CD8-positive, alpha-beta memory T cell (primary cell): ENCODE measurements around the gene BAIAP2L1. TPM values are rescaled to one million over a fixed set of nuclear protein-coding genes. Genes with fewer than 3 reads are reported as not detected.
"Not testable (repeated sequence)": the region's sequence is repeated elsewhere in the genome, so short reads cannot be mapped to it uniquely, and the experiment has no call there.

ENCODE experiments used
- CTCF ChIA-PET: fragments of 350-600 bp; sonication (Branson Sonifier 250); formaldehyde crosslinking; loops from one replicate; lab custom pipeline; 2021; ENCODE audit warnings: antibody characterized with exemption; lab: Charles Lee
- POLR2A ChIA-PET: fragments of 350-600 bp; sonication (Branson Sonifier 250); formaldehyde crosslinking; loops from one replicate; lab custom pipeline; 2021; ENCODE audit warnings: antibody characterized with exemption; lab: Charles Lee
- DNase-seq, 5 donors: peaks; one replicate each; pipeline versions ENCODE4 v3.0.0 to v3.0.0-alpha.2; 2020 to 2022; ENCODE audit warnings: mixed read lengths in 1 of 5
- H3K27ac ChIP-seq: one replicate; pipeline ENCODE4 v1.7.0; 2013; ENCODE audit warnings: low read depth, mild to moderate bottlenecking, low read length, moderate library complexity
- H3K27me3 ChIP-seq: 2 replicates; pipeline ENCODE4 v1.7.0; 2013; ENCODE audit warnings: low read length, mild to moderate bottlenecking; ENCODE audit not compliant: insufficient read depth, poor library complexity, severe bottlenecking
- H3K36me3 ChIP-seq: 2 replicates; pipeline ENCODE4 v1.7.0; 2013; ENCODE audit warnings: mild to moderate bottlenecking, low read length, moderate library complexity; ENCODE audit not compliant: insufficient read depth
- H3K4me1 ChIP-seq: 2 replicates; pipeline ENCODE4 v1.7.0; 2013; ENCODE audit warnings: mild to moderate bottlenecking, low read length, moderate library complexity; ENCODE audit not compliant: insufficient read depth
- H3K4me3 ChIP-seq: 2 replicates; pipeline ENCODE4 v1.7.0; 2013; ENCODE audit warnings: mild to moderate bottlenecking, low read length
- H3K9me3 ChIP-seq: 2 replicates; pipeline ENCODE4 v1.7.0; 2013; ENCODE audit warnings: mild to moderate bottlenecking, low read length
- H3K27ac Mint-ChIP-seq, 8 donors: one replicate each; pipeline ENCODE4 v1.8.0; 2020 to 2021; ENCODE audit warnings: mixed read lengths in 8 of 8, mild to moderate bottlenecking in 6 of 8, inconsistent platforms in 3 of 8, moderate library complexity in 3 of 8
- H3K27me3 Mint-ChIP-seq, 2 donors: one replicate each; pipeline ENCODE4 v1.8.0; 2020 to 2021; ENCODE audit warnings: mixed read lengths in 2 of 2, mild to moderate bottlenecking in 1 of 2, moderate library complexity in 1 of 2
- H3K36me3 Mint-ChIP-seq, 3 donors: one replicate each; pipeline ENCODE4 v1.8.0; 2020 to 2021; ENCODE audit warnings: mixed read lengths in 3 of 3, inconsistent platforms in 1 of 3, mild to moderate bottlenecking in 1 of 3
- H3K4me1 Mint-ChIP-seq, 3 donors: one replicate each; pipeline ENCODE4 v1.8.0; 2020 to 2021; ENCODE audit warnings: mixed read lengths in 3 of 3, inconsistent platforms in 1 of 3, mild to moderate bottlenecking in 1 of 3
- H3K4me3 Mint-ChIP-seq, 7 donors: one replicate each; pipeline ENCODE4 v1.8.0; 2020 to 2021; ENCODE audit warnings: mixed read lengths in 7 of 7, mild to moderate bottlenecking in 6 of 7, moderate library complexity in 4 of 7, inconsistent platforms in 2 of 7
- H3K9me3 Mint-ChIP-seq, 5 donors: one replicate each; pipeline ENCODE4 v1.8.0; 2020 to 2022; ENCODE audit warnings: mixed read lengths in 5 of 5, mild to moderate bottlenecking in 3 of 5, moderate library complexity in 2 of 5, inconsistent platforms in 1 of 5
- polyA plus RNA-seq: library from polyadenylated mRNA; unstranded; fragments of 300-500 nt; fragmentation: Illumina TruSeq; gene quantifications from one replicate; pipeline ENCODE4 v1.2.3, GENCODE V29; 2021
- total RNA-seq, 2 experiments: library from RNA; stranded (reverse); gene quantifications; one replicate each; pipeline ENCODE4 v1.2.3, GENCODE V29; 2021

Gene BAIAP2L1
- total and polyA plus RNA-seq, 3 experiments from 2014 or later = 0.29 to 1.3 (median 0.58) TPM

- no peaks in the 10 kb centered on the region for H3K36me3 ChIP-seq
- no peaks in the 10 kb centered on the region for H3K4me1 ChIP-seq
- H3K4me1 Mint-ChIP-seq = no peaks in the 10 kb centered on the region
- no peak overlapping the region for H3K4me3 Mint-ChIP-seq
- H3K4me3 ChIP-seq = no peak overlapping the region
- POLR2A ChIA-PET = no interaction called here
- H3K27me3 Mint-ChIP-seq = peaks cover 6 to 13% of the 10 kb centered on the region in 2 donors
- CTCF ChIA-PET = interaction anchor here (1.2 kb wide), 1 partner anchor 13 kb away, joined by 3 read pairs; no protein-coding TSS in a partner anchor
- H3K9me3 ChIP-seq = no peaks in the 10 kb centered on the region
- no peak overlapping the region for H3K27ac ChIP-seq
- no peaks in the 10 kb centered on the region for H3K36me3 Mint-ChIP-seq
- no peaks in the 10 kb centered on the region for H3K27me3 ChIP-seq
- peaks cover 0 to 2% (median 0%) of the 10 kb centered on the region in 5 donors for H3K9me3 Mint-ChIP-seq
- no peak for DNase-seq
- H3K27ac Mint-ChIP-seq = no peak overlapping the region
These were observed 9.0 kb upstream of the BAIAP2L1 start for GRCh38 chr7:98409843-98410242.

- H3K9me3 Mint-ChIP-seq, H3K4me1 Mint-ChIP-seq, H3K27ac ChIP-seq, H3K4me3 ChIP-seq, DNase-seq, H3K4me3 Mint-ChIP-seq, POLR2A ChIA-PET, H3K36me3 ChIP-seq, H3K27me3 ChIP-seq, H3K36me3 Mint-ChIP-seq, H3K4me1 ChIP-seq, H3K27ac Mint-ChIP-seq, H3K9me3 ChIP-seq: not testable (repeated sequence)
- peaks cover 3 to 12% of the 10 kb centered on the region in 2 donors for H3K27me3 Mint-ChIP-seq
- CTCF ChIA-PET = interaction anchor here (1.0 kb wide), 1 partner anchor 13 kb away, joined by 3 read pairs; no protein-coding TSS in a partner anchor
These were observed 7.3 kb upstream of the BAIAP2L1 start for GRCh38 chr7:98408146-98408545.

GRCh38 chr7:98406827-98407226 lies 5.9 kb upstream of the BAIAP2L1 start:
- H3K4me3 ChIP-seq = no peak overlapping the region
- Mint-ChIP-seq H3K27me3 (peaks cover 7 to 16% of the 10 kb centered on the region in 2 donors), H3K27ac (no peak overlapping the region), H3K4me1 (no peaks in the 10 kb centered on the region), H3K36me3 (no peaks in the 10 kb centered on the region), H3K4me3 (no peak overlapping the region), H3K9me3 (no peaks in the 10 kb centered on the region)
- ChIA-PET POLR2A (no interaction called here), CTCF (no interaction called here)
- no peaks in the 10 kb centered on the region for H3K4me1 ChIP-seq
- H3K27ac ChIP-seq = no peak overlapping the region
- H3K27me3 ChIP-seq = no peaks in the 10 kb centered on the region
- H3K36me3 ChIP-seq = no peaks in the 10 kb centered on the region
- DNase-seq = no peak
- H3K9me3 ChIP-seq = no peaks in the 10 kb centered on the region

- DNase-seq = no peak
- Mint-ChIP-seq H3K4me1 (peaks cover 2 to 6% (median 4%) of the 10 kb centered on the region in 3 donors), H3K4me3 (peak overlapping the region in 1 of 7 donors; percentile 62), H3K27ac (peak overlapping the region in 1 of 8 donors; percentile 2), H3K27me3 (peaks cover 12 to 13% of the 10 kb centered on the region in 2 donors), H3K36me3 (no peaks in the 10 kb centered on the region), H3K9me3 (no peaks in the 10 kb centered on the region)
- H3K36me3 ChIP-seq = no peaks in the 10 kb centered on the region
- no peak overlapping the region for H3K4me3 ChIP-seq
- ChIA-PET POLR2A (no interaction called here), CTCF (no interaction called here)
- no peaks in the 10 kb centered on the region for H3K9me3 ChIP-seq
- no peak overlapping the region for H3K27ac ChIP-seq
- H3K4me1 ChIP-seq = peaks cover 5% of the 10 kb centered on the region
- H3K27me3 ChIP-seq = no peaks in the 10 kb centered on the region
These were observed 4.0 kb upstream of the BAIAP2L1 start for GRCh38 chr7:98404840-98405239.

GRCh38 chr7:98399890-98400541 lies 874 bp downstream of the BAIAP2L1 start:
- no peaks in the 10 kb centered on the region for H3K36me3 ChIP-seq
- ChIA-PET CTCF (interaction anchor here (1.2 kb wide), 1 partner anchor 21 kb away, joined by 3 read pairs; no protein-coding TSS in a partner anchor), POLR2A (no interaction called here)
- H3K9me3 ChIP-seq = no peaks in the 10 kb centered on the region
- peaks cover 27 to 37% of the 10 kb centered on the region in 2 donors for H3K27me3 Mint-ChIP-seq
- peak overlapping the region in 6 of 7 donors; percentile 29 to 83 (median 42) for H3K4me3 Mint-ChIP-seq
- peak overlapping the region in 2 of 8 donors; percentile 17 to 47 for H3K27ac Mint-ChIP-seq
- H3K27me3 ChIP-seq = no peaks in the 10 kb centered on the region
- no peaks in the 10 kb centered on the region for H3K36me3 Mint-ChIP-seq
- peak overlapping the region; percentile 18 for H3K27ac ChIP-seq
- no peak for DNase-seq
- peaks cover 5% of the 10 kb centered on the region for H3K4me1 ChIP-seq
- H3K4me3 ChIP-seq = no peak overlapping the region
- H3K9me3 Mint-ChIP-seq = no peaks in the 10 kb centered on the region
- H3K4me1 Mint-ChIP-seq = peaks cover 5 to 12% (median 8%) of the 10 kb centered on the region in 3 donors

GRCh38 chr7:98399462-98399861 lies 1.4 kb downstream of the BAIAP2L1 start:
- H3K4me3 Mint-ChIP-seq = peak overlapping the region in 6 of 7 donors; percentile 29 to 83 (median 42)
- H3K4me1 ChIP-seq = peaks cover 5% of the 10 kb centered on the region
- CTCF ChIA-PET = interaction anchor here (1.2 kb wide), 1 partner anchor 22 kb away, joined by 3 read pairs; no protein-coding TSS in a partner anchor
- H3K4me3 ChIP-seq = no peak overlapping the region
- H3K27me3 Mint-ChIP-seq = peaks cover 27 to 32% of the 10 kb centered on the region in 2 donors
- DNase-seq = no peak
- no peaks in the 10 kb centered on the region for H3K27me3 ChIP-seq
- H3K27ac Mint-ChIP-seq = peak overlapping the region in 1 of 8 donors; percentile 47
- H3K36me3 ChIP-seq = no peaks in the 10 kb centered on the region
- POLR2A ChIA-PET = no interaction called here
- peak overlapping the region; percentile 18 for H3K27ac ChIP-seq
- no peaks in the 10 kb centered on the region for H3K9me3 Mint-ChIP-seq
- peaks cover 5 to 12% (median 8%) of the 10 kb centered on the region in 3 donors for H3K4me1 Mint-ChIP-seq
- H3K9me3 ChIP-seq = no peaks in the 10 kb centered on the region
- H3K36me3 Mint-ChIP-seq = no peaks in the 10 kb centered on the region

GRCh38 chr7:98398567-98399372 lies 2.1 kb downstream of the BAIAP2L1 start:
- DNase-seq = no peak
- ChIA-PET CTCF (no interaction called here), POLR2A (no interaction called here)
- H3K9me3 Mint-ChIP-seq = no peaks in the 10 kb centered on the region
- no peaks in the 10 kb centered on the region for H3K36me3 Mint-ChIP-seq
- no peak overlapping the region for H3K4me3 ChIP-seq
- H3K27ac ChIP-seq = no peak overlapping the region
- peaks cover 27 to 31% of the 10 kb centered on the region in 2 donors for H3K27me3 Mint-ChIP-seq
- peak overlapping the region in 1 of 7 donors; percentile 21 for H3K4me3 Mint-ChIP-seq
- no peaks in the 10 kb centered on the region for H3K9me3 ChIP-seq
- H3K27ac Mint-ChIP-seq = no peak overlapping the region
- H3K4me1 ChIP-seq = peaks cover 5% of the 10 kb centered on the region
- H3K27me3 ChIP-seq = no peaks in the 10 kb centered on the region
- no peaks in the 10 kb centered on the region for H3K36me3 ChIP-seq
- peaks cover 5 to 12% (median 8%) of the 10 kb centered on the region in 3 donors for H3K4me1 Mint-ChIP-seq

GRCh38 chr7:98396768-98397167 lies 4.1 kb downstream of the BAIAP2L1 start:
- Histone ChIP-seq H3K4me3 (no peak overlapping the region), H3K36me3 (no peaks in the 10 kb centered on the region), H3K27me3 (no peaks in the 10 kb centered on the region), H3K9me3 (no peaks in the 10 kb centered on the region), H3K4me1 (peaks cover 5% of the 10 kb centered on the region), H3K27ac (no peak overlapping the region)
- Mint-ChIP-seq H3K9me3 (no peaks in the 10 kb centered on the region), H3K4me1 (peaks cover 5 to 12% (median 8%) of the 10 kb centered on the region in 3 donors), H3K36me3 (no peaks in the 10 kb centered on the region), H3K27me3 (peaks cover 25 to 32% of the 10 kb centered on the region in 2 donors), H3K4me3 (no peak overlapping the region), H3K27ac (no peak overlapping the region)
- DNase-seq = no peak
- ChIA-PET POLR2A (no interaction called here), CTCF (no interaction called here)
